Endometrial microvascular endothelial cells (primary cell): ENCODE results near the gene SLC8B1. TPM values are rescaled to one million over a fixed set of nuclear protein-coding genes. Genes with fewer than 3 reads are reported as not detected.

Experiments
- in situ Hi-C: cut with HindIII; loops from 2 replicates; pipeline ENCODE4 v1.10.0; 2017; ENCODE audit warnings: low sequenced_read_pairs, low pct_unique_long_range_greater_than_20kb; ENCODE audit errors: inconsistent ontology term
- total RNA-seq: library from RNA; depleted of rRNA; stranded (reverse); fragments of >200 nt; gene quantifications from one replicate; pipeline ENCODE4 v1.2.3, GENCODE V29; 2015; ENCODE audit errors: inconsistent ontology term

Gene SLC8B1
- 78.8 TPM for total RNA-seq

GRCh38 chr12:113334786-113335539 is at the start of gene SLC8B1:
Gene SLC8B1 (minus strand): TSS chr12:113335109. CDS start chr12:113332878, 2,231 bp downstream.
- in situ Hi-C loops: no loop called here

GRCh38 chr12:113382206-113382605 is 47.3 kb upstream of the SLC8B1 start:
- in situ Hi-C loops: no loop called here

GRCh38 chr12:113381220-113381619 is 46.3 kb upstream of the SLC8B1 start:
- in situ Hi-C loops: no loop called here

GRCh38 chr12:113378291-113378690 is 43.4 kb upstream of the SLC8B1 start:
- in situ Hi-C loops: no loop called here

GRCh38 chr12:113374823-113375428 is 40.0 kb upstream of the SLC8B1 start:
- in situ Hi-C loops: no loop called here

- in situ Hi-C loops: no loop called here
Measured at GRCh38 chr12:113373969-113374368, 39.1 kb upstream of the SLC8B1 start.

GRCh38 chr12:113373440-113373839 is 38.5 kb upstream of the SLC8B1 start:
- in situ Hi-C loops: no loop called here

GRCh38 chr12:113372371-113372770 is 37.5 kb upstream of the SLC8B1 start:
- in situ Hi-C loops: no loop called here

- in situ Hi-C loops: no loop called here
Measured at GRCh38 chr12:113371808-113372207, 36.9 kb upstream of the SLC8B1 start.

- in situ Hi-C loops: no loop called here
Measured at GRCh38 chr12:113370923-113371682, 36.2 kb upstream of the SLC8B1 start.

GRCh38 chr12:113369391-113369985 is 34.6 kb upstream of the SLC8B1 start:
- in situ Hi-C loops: no loop called here

GRCh38 chr12:113368331-113368730 is 33.4 kb upstream of the SLC8B1 start:
- in situ Hi-C loops: no loop called here

- in situ Hi-C loops: no loop called here
Measured at GRCh38 chr12:113366827-113367226, 31.9 kb upstream of the SLC8B1 start.

GRCh38 chr12:113365639-113366395 is 30.9 kb upstream of the SLC8B1 start:
- in situ Hi-C loops: no loop called here

- in situ Hi-C loops: no loop called here
Measured at GRCh38 chr12:113364698-113365097, 29.8 kb upstream of the SLC8B1 start.

- in situ Hi-C loops: no loop called here
Measured at GRCh38 chr12:113361574-113362370, 26.9 kb upstream of the SLC8B1 start.

GRCh38 chr12:113359939-113360748 is 25.2 kb upstream of the SLC8B1 start:
- in situ Hi-C loops: no loop called here
